IPS-20b (cell line): ENCODE measurements around the gene KCNH6.

Experiments used
- H3K27ac ChIP-seq: one replicate; pipeline ENCODE4 v1.5.1; 2013; ENCODE audit warnings: low read length
- H3K27me3 ChIP-seq: 2 replicates; pipeline ENCODE4 v1.6.1; 2013; ENCODE audit warnings: mild to moderate bottlenecking, low read length, inconsistent platforms; ENCODE audit not compliant: insufficient read depth
- H3K36me3 ChIP-seq: 2 replicates; pipeline ENCODE4 v1.6.1; 2013; ENCODE audit warnings: low read depth, mild to moderate bottlenecking, inconsistent platforms, low read length, moderate library complexity; ENCODE audit not compliant: insufficient read depth
- H3K4me1 ChIP-seq: 2 replicates; pipeline ENCODE4 v1.6.1; 2013; ENCODE audit warnings: mild to moderate bottlenecking, control low read depth, inconsistent platforms, low read length, moderate library complexity; ENCODE audit not compliant: insufficient read depth
- H3K4me3 ChIP-seq: 2 replicates; pipeline ENCODE4 v1.5.1; 2013; ENCODE audit warnings: mild to moderate bottlenecking, low read length, inconsistent platforms
- H3K9ac ChIP-seq: 2 replicates; pipeline ENCODE4 v1.6.1; 2013; ENCODE audit warnings: low read depth, mild to moderate bottlenecking, inconsistent platforms, low read length, moderate library complexity
- H3K9me3 ChIP-seq: 2 replicates; pipeline ENCODE4 v1.6.1; 2013; ENCODE audit warnings: mild to moderate bottlenecking, low read depth, low read length, inconsistent platforms; ENCODE audit not compliant: insufficient read depth

KCNH6 gene

DNA sequence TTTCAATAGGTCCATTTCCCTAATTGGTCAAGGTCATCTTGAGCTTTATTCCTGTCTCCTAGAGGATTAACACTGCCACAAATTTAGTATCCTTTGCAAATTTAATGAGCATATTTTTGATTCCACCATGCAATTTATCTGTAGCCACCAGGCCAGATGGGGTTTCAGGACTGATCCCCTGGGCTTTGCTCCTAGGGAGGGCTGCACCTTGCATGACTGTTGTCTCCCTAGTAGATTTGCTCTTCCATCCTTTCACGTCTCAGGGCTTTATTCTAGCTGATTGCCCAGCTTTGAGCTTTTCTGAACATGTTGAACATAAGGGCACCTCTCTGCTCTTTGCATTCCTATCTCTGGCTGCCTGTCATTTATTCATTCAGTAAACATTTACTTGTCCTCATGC is 7.7 kb upstream of the KCNH6 start:
- peaks cover 3% of the 10 kb centered on the region; the same call in 1 of the 2 replicates for H3K4me1 ChIP-seq
- no peak overlapping the region for H3K9ac ChIP-seq
- H3K27me3 ChIP-seq, result no peaks in the 10 kb centered on the region; the same call in 1 of the 2 replicates
- H3K36me3 ChIP-seq, result no peaks in the 10 kb centered on the region
- no peak overlapping the region for H3K4me3 ChIP-seq
- no peaks in the 10 kb centered on the region for H3K9me3 ChIP-seq
- H3K27ac ChIP-seq, result no peak overlapping the region

DNA sequence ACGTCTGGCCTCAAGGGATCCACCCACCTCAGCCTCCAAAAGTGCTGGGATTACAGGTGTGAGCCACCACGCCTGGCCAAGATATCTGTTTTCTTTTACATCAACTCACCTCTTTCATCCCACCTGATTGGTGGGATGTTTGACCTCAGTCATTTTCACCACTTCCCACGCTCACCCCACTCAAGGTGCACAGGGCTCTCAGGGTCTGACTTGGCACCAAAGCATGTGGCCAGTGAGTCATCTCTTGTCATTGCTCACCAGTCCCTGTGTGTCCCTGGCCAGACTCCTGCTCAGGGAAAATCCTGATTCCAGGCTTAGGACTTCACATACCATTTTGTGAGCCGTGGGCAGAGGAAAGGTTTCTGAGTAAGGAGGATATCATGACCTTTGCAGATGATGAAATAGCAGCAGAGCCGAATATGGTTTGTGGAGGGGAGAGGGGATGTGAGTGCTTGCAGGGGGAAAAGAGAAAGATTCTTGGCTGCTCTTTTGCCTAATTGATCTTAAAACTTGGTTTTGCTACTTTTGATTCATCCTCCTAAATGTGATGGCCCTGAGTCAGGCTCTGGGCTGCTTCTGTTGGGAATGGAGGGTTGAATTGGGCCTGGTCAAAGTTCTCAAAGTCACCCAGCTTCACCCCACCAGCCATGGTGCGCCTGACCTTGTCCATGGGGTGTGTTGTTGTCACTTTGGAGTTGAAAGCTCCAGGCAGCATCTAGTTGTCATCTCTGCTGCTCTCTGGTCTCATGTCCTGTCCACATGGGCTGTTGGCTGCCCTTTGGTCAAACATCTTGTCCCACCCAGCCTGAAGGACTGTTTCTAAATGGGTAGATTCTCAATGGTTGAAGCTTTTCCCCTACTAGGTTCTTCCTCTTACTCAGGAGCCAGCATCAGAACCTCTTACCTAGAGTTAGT is 6.0 kb upstream of the KCNH6 start:
- H3K9me3 ChIP-seq, result no peaks in the 10 kb centered on the region
- no peak overlapping the region for H3K27ac ChIP-seq
- no peaks in the 10 kb centered on the region; the same call in 1 of the 2 replicates for H3K27me3 ChIP-seq
- no peak overlapping the region for H3K4me3 ChIP-seq
- peaks cover 4% of the 10 kb centered on the region; the same call in 1 of the 2 replicates for H3K4me1 ChIP-seq
- H3K9ac ChIP-seq, result no peak overlapping the region
- no peaks in the 10 kb centered on the region for H3K36me3 ChIP-seq

DNA sequence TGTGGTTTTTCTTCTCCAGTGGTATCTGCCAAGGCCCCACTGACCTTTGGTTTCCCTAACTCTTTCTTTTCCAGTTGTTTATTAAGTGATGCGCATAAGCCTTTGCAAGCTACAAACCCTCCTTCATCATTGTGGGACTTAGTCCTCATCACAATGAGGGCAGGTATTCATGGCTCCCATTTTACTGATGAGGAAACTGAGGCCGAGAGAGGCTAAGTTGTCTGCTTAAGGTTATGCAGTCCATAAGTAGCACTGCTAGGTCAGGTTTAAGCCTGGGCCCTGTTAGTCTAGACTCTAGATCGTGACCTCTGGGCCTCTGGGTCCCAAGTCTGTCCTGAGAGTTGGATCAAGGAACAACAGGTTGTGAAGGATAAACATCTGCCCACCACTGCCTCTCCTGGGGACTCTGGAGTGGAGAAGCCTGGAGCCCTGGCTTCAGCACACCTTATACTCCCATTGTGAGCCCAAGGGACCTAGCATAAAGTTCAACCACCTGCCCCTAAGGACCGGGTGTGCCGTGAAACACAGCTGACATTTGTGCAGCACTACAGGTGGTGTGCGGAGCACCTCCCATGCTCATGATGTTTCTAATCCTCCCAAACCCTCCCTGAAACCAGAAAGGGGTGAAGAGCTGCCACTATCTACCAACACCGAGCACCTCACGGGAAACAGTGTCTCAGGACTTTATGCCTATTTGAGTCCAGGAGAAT is 5.2 kb upstream of the KCNH6 start:
- Histone ChIP-seq H3K27me3 (no peaks in the 10 kb centered on the region; the same call in 1 of the 2 replicates), H3K9me3 (no peaks in the 10 kb centered on the region)

DNA sequence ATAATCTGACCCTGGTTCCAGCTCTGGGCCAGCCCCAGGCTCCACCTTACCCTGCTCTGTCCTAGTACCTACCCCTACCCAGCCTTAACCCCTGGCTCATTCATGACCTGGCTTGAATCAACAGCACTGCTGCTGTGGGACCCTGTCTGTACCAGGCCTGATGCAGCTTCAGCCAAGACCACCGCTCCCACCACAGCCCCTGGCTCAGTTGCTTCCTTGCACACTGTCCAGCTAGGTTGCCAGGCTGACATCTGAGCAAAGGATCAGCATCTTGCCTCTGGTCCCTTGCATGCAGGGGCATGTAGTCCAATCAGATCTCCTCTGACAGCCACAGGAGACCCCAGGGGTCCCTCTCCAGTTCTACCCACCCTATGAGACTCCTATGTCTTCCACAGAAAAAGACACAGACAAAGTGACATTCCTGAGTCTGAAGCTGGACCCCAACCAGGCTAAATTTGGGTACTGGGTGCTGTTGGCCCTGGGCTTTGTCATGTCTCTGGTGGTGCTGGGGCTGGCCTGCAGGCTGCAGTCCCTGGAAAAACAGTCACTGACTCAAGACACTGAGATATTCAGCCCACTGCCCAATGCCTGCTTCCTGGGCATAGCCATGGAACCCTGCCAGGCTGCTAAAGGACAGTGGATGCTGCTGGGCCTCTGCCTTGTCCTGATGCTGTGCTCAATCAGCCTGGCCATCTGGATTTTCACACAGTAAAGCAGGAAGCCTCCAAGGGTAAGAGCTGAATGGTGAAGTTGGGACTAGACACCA is 3.9 kb upstream of the KCNH6 start:
- H3K27me3 ChIP-seq, result peaks cover 9% of the 10 kb centered on the region
- no peaks in the 10 kb centered on the region for H3K9me3 ChIP-seq
- no peak overlapping the region for H3K9ac ChIP-seq
- no peaks in the 10 kb centered on the region for H3K36me3 ChIP-seq
- peaks cover 4% of the 10 kb centered on the region; the same call in 1 of the 2 replicates for H3K4me1 ChIP-seq
- no peak overlapping the region for H3K4me3 ChIP-seq
- no peak overlapping the region for H3K27ac ChIP-seq

More for the DNA sequence above, 5.2 kb upstream of the KCNH6 start:
- Histone ChIP-seq H3K9ac (no peak overlapping the region), H3K36me3 (no peaks in the 10 kb centered on the region), H3K4me3 (no peak overlapping the region), H3K27ac (no peak overlapping the region), H3K4me1 (peaks cover 4% of the 10 kb centered on the region; the same call in 1 of the 2 replicates)

DNA sequence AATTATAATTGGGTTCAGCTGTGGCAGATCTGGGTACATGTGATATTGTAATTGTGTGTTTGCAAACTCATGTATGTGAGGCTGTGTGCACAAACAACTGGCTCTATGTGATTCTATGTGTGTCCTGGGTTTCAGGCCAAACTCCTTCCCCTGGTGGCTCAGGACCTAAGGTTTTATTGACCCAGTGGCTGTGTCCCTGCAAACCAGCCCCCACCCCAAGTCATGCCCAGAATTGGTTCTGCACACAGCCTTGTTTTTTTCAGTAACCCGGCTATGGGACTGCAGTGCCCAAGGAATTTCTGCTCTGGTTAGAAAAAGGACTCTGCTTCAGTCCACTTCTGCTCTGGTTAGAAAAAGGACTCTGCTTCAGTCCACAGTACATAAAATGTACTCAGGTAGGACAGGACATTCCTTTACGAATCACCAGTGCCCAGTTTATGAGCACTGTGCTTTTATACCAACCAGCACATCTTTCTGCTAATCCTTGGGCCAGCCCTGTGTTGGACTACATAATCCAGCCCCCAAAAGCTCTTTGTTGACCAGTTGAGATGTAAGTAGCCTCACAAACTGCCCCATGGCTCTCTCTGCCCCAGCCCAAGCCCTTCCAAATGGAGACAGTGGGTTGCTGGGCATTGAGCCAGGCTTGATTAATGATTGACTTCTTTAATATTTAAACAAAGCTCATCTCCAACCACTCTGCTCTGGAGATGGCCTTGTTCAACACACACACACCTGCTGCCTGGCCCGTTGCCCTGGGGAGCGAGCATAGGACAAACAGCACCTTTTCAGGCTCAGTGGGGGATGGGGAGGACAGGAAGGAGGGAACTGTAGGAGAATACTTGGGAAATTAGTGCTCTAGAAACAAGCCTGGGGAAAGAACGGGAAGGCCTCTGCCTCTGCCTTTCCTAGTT is 2.9 kb upstream of the KCNH6 start:
- Histone ChIP-seq H3K4me1 (peaks cover 4% of the 10 kb centered on the region; the same call in 1 of the 2 replicates), H3K27ac (no peak overlapping the region), H3K9ac (no peak overlapping the region), H3K4me3 (no peak overlapping the region), H3K27me3 (peaks cover 18% of the 10 kb centered on the region), H3K36me3 (no peaks in the 10 kb centered on the region), H3K9me3 (no peaks in the 10 kb centered on the region)

DNA sequence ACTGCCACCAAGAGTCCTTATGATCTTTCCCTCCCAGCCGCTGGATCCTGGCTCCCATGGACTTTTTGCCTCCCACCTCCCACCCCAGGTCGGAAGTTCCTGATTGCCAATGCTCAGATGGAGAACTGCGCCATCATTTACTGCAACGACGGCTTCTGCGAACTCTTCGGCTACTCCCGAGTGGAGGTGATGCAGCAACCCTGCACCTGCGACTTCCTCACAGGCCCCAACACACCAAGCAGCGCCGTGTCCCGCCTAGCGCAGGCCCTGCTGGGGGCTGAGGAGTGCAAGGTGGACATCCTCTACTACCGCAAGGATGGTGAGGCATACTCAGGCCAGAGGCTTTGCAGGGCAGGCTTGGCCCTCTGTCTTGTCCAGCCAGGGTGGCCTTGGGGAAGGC is 893 bp downstream of the KCNH6 start:
- Histone ChIP-seq H3K27me3 (peaks cover 22% of the 10 kb centered on the region), H3K9ac (no peak overlapping the region), H3K27ac (no peak overlapping the region), H3K4me3 (no peak overlapping the region), H3K9me3 (no peaks in the 10 kb centered on the region), H3K4me1 (peaks cover 4% of the 10 kb centered on the region; the same call in 1 of the 2 replicates), H3K36me3 (no peaks in the 10 kb centered on the region)

DNA sequence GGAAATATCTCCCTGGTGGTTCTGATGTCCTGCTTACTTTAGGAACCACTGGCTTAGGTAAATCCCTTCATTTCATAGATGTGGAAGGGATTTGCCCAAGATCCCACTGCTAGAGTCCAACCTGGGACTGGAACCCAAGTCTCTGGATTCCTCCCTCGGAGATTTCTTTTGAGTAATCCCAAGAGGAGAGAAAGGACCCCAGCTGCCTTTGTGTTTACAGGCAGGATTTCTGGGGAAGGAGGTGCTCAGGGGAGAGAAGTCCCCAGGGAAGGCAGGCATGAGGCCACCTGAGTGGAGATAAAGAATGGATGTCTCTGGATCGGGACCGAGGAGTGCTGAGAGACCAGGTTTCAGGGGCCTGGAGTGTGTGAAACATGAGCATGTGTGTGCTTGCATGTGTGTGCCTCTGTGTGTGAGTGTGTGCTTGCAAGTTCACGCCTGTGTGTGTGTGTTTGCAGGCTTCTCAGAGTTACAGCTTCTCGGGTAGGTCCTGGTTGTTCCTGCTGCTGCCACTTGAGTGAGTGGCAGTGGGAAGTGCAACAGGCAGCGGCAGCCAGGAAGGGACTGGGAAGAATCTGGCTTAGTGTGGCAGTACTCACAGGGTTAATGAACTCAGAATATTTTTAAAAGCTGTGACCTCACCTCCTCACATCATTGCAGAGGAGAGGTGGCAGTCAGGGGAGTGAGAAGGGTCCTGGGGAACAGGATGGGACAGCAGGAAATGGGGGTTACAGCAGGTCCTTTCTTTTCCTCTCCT is 2.2 kb downstream of the KCNH6 start:
- no peaks in the 10 kb centered on the region for H3K9me3 ChIP-seq
- peaks cover 22% of the 10 kb centered on the region for H3K27me3 ChIP-seq
- H3K4me1 ChIP-seq, result peaks cover 2% of the 10 kb centered on the region; the same call in 1 of the 2 replicates
- no peak overlapping the region for H3K9ac ChIP-seq
- H3K4me3 ChIP-seq, result no peak overlapping the region
- H3K36me3 ChIP-seq, result no peaks in the 10 kb centered on the region
- H3K27ac ChIP-seq, result no peak overlapping the region

DNA sequence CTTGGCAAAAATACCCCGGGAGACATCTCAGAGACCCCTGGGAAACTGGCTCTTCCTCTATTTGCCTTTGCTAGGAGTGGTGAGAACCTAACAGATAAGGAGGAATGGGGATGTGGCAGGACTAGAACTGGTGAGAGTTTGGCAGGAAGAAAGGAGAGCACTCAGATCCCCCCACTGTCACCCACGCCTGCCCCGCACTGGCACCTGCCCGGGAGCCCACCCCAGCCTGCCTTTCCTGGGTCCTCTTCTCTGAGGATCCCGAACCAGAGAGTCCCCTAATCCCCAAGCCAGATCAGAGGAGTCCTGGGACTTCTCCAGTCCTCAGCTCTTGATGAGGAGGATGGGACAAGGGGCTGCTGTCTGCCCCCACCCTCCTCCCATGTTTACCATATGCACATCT is 3.7 kb downstream of the KCNH6 start:
- Histone ChIP-seq H3K4me1 (no peaks in the 10 kb centered on the region; the same call in 1 of the 2 replicates), H3K36me3 (no peaks in the 10 kb centered on the region), H3K9ac (no peak overlapping the region), H3K27me3 (peaks cover 22% of the 10 kb centered on the region), H3K4me3 (no peak overlapping the region), H3K9me3 (no peaks in the 10 kb centered on the region), H3K27ac (no peak overlapping the region)

DNA sequence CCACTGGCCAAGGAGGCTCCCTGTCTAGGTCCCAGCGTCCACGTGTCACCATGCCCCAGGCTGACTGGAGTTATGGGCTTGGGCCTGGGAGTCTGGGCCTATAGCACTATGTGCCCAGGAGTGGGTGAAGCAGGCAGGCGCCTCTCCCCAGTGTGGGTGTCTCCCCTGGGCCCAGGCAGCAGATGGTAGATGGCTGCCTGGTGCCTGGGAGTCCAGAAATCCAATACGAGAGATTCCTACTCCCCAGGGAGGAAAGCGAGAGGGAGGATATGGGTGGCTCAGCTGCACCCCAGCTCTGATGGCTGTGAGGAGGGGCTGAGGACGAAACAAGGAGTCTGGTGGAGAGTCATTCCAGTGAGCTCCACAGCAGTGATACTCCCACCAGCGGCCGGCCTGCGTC is 5.0 kb downstream of the KCNH6 start:
- no peak overlapping the region for H3K27ac ChIP-seq
- H3K9me3 ChIP-seq, result no peaks in the 10 kb centered on the region
- no peaks in the 10 kb centered on the region for H3K36me3 ChIP-seq
- no peak overlapping the region for H3K9ac ChIP-seq
- no peak overlapping the region for H3K4me3 ChIP-seq
- H3K4me1 ChIP-seq, result peaks cover 6% of the 10 kb centered on the region; the same call in 1 of the 2 replicates
- peaks cover 22% of the 10 kb centered on the region for H3K27me3 ChIP-seq
